NCI-H1930 (cell line): ENCODE results near the gene WFDC8.
A peak's percentile ranks its signal among the peaks of the same experiment; 100 is the strongest.
"Not testable (repeated sequence)": the region's sequence is repeated elsewhere in the genome, so short reads cannot be mapped to it uniquely, and the experiment has no call there.

Experiments
- DNase-seq, 2 experiments: peaks; one replicate each; lab custom pipeline; 2025; lab: John Stamatoyannopoulos, UW

Gene WFDC8

DNA sequence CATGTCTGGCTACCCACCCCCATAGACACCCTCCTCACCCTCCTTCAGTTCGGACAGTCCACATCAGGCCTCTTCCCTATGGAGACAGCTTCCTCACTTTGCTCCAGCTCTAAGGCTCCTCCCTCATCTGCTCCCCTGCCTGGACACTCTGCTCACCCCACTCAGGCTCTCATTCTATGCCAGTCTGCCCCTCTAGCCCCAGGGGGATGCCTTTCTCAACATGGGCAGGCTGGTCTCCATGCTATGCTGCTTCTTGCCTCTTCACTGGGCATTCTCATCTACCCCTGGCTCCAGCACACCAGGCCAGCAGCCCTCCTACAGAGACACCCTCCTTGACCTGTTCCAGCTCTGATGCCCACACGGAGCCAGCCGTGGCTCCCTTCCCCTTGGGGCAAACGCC, at the start of gene WFDC8:
Gene WFDC8 (minus strand): TSS at position 101 of the 400 bp plus-strand sequence. CDS start 37 bp downstream, at position 64.
- no peak for DNase-seq

GRCh38 chr20:45626540-45626939, 47.5 kb upstream of the WFDC8 start:
- DNase-seq, result no peak

DNA sequence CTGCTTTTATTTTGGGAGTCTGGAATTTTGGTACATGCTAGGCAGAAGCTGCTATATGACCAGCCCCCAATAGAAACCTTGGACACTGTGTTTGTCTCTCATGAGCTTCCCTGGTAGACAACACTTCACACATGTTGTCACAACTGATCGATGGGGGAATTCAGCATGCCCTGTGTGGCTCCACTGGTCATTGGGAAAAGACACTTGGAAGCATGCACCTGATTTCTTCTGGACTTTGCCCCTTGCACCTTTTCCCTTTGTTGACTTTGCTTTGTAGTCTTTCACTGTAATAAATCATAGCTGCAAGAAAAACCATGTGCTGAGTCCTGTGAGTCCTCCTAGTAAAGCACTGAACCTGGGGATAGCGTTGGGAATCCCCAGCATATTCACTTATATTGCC, 42.5 kb upstream of the WFDC8 start:
- DNase-seq, result no peak

DNA sequence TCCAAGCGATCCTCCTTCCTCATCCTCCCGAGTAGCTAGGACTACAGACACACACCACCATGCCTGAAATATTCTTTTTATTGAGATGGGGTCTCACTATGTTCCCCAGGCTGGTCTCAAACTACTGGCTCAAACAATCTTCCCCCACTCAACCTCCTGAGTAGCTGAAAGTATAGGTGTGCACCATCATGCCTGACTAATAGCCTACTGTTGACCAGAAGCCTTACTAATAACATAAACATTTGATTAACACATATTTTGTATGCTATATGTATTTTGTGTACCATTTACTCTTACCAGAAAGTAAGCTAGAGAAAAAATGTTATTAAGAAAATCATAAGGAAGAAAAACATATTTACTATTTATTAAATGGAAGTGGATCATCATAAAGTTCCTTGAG, 38.5 kb upstream of the WFDC8 start:
- no peak for DNase-seq

- DNase-seq, result no peak
Observed at GRCh38 chr20:45612314-45612713, 33.2 kb upstream of the WFDC8 start.

DNA sequence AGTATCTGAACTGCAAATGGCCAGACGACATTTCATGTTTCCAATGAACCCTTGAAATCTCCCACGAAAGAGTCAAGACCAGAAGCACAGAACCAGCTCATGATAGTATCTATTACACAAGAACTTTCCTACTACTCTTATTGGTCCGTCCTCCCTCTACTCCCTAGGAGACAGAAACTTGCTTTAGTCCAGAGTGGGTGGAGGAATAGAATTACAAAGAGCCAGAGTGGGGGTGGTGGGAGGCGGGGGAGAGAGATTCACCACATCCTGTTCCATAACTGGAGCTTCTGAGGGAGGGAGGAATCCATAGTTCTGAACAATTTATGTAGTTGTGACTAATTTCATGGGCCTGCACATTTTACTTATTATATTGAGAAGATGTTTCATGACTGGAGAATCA, 32.0 kb upstream of the WFDC8 start:
- no peak for DNase-seq

DNA sequence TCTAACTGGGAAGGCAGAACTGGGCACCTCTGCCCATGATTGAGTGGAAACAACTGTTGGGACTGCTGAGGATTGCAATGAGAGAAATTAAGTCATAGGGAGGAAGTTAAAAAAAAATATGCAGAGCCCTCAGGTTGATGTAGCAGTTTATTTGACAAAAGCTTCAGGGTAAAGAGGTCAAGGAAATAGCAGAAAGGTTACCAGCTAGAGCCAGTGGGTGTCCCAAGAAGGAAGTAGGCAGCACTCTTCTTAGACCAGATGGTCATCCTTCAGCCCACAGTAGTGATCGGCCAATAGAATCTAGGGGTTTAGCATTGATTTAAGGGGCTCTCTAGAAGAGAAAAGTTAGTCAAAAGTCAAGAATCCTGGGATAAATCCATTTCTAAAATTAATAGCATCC, 28.7 kb upstream of the WFDC8 start:
- DNase-seq, result no peak

DNA sequence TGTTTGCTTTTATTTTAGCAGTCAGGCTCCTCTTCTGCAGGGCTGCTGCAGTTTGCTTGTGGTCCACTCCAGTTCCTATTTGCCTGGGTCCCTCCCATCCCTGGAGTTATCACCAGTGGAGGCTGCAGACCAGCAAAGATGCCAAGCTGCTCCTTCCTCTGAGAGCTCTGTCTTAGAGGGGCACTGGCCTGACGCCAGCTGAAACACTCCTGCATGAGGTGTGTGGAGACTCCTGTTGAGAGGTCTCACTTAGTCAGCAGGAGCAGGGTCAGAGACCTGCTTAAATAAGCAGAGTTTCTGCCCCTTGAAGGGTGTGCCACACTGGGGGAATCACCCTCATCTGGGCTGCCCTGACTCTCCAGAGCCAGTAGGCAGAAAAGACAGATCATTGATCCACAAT, 16.2 kb upstream of the WFDC8 start:
- no peak for DNase-seq

DNA sequence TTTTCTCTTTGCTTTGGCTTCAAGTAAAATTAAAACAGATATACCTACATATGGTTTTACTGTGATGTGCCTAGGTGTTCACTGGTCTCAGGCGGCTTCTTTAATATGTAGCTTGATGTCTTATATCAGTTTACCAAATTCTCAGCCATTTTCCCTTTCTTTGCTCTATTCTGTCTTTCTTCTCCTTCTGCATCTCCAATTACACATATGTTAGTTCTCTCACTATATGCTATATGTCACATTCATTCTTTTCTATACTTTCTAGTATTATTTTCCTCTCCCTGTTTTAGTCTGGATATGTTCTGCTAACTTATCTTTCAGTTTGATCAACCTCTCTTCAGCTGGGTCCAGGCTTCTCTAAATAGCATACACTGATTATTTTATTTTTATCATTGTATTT, 14.4 kb upstream of the WFDC8 start:
- DNase-seq, result no peak

- DNase-seq, result peak; percentile 19 to 38
Observed at GRCh38 chr20:45592574-45593189, 13.6 kb upstream of the WFDC8 start.

DNA sequence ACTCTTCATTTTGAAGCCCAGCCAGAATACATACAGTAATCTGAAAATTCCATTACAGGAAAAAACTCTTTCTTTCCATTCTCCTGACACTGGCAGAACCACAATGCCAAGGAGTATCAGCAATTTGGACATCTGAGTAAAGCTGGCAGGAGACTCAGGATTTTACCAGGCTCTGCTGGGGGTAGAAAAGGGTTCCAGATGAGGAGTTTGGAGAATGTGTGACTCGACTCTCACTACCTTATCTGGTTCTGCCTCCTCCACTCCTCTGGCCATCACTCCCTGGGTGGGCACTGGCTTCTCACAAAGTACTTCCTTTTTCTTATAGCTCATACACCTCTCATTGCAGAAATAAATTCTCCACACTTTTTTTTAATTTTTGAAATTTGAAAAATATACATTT, 10.6 kb upstream of the WFDC8 start:
- no peak for DNase-seq

- DNase-seq, result no peak
Observed at GRCh38 chr20:45588800-45589199, 9.7 kb upstream of the WFDC8 start.

DNA sequence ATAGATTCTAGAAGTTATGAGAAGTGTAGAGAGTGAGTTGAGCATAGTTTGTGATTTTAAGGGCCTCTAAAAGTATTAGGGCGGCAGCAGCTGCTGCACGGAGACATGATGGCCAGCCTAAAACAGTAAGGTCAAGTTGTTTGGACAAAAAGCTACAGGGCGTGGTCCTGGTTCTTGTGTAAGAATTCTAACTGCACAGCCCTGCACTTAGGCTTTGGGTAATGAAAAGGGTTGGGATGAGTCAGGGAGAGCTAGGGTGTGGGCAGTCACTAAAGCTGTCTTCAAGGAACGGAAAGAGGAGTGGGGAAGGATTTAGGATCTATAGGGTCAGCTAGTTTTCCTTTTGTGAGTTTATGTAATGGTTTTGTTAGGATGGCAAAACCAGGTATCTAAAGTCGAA, 6.9 kb upstream of the WFDC8 start:
- DNase-seq, result not testable (repeated sequence)

GRCh38 chr20:45584294-45584693, 5.2 kb upstream of the WFDC8 start:
- not testable (repeated sequence) for DNase-seq

- DNase-seq, result no peak
Observed at GRCh38 chr20:45583502-45583901, 4.4 kb upstream of the WFDC8 start.

DNA sequence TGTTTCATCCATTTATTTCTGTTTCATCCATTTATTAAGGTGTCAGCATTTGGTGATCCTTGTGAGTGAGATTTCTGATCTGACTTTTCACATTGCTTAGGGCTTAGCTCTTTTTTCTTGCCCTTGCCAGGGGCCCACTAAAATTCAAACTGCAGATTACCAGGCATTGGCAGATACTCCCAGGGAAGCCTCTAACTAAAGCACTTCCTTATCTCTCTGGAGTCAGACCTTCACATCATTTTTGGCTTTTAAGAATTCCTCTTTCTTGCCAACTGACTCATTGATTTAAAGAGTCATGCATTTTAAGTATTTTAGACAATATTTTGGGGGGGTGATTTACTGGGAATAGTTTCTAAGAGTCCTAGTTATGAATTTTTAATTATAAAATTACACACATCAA, 2.6 kb upstream of the WFDC8 start:
- DNase-seq, result no peak

GRCh38 chr20:45578231-45578630, 853 bp downstream of the WFDC8 start:
- DNase-seq, result no peak

DNA sequence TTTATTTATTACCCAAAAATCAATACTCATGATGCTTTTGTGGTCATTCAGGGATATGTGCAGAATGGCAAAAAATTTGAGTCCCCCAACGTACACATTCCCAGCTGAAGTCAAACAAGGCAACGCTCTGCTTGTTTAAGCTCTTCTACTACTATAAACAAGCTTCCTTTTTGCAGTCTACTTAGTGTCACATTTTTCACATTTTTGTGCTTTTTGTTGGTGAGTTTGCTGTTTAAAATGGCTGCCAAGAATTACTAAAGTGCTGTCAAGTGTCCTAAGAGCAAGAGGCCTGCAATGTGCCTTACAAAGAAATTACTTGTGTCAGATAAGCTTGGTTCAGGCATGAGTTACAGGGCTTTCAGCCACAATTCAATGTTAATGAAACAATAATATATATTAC, 2.1 kb downstream of the WFDC8 start:
- DNase-seq, result no peak

GRCh38 chr20:45575931-45576330, 3.2 kb downstream of the WFDC8 start:
- no peak for DNase-seq

- DNase-seq, result not testable (repeated sequence)
Observed at GRCh38 chr20:45569650-45570049, 9.4 kb downstream of the WFDC8 start.

- no peak for DNase-seq
Observed at GRCh38 chr20:45564760-45565276, 14.3 kb downstream of the WFDC8 start.

DNA sequence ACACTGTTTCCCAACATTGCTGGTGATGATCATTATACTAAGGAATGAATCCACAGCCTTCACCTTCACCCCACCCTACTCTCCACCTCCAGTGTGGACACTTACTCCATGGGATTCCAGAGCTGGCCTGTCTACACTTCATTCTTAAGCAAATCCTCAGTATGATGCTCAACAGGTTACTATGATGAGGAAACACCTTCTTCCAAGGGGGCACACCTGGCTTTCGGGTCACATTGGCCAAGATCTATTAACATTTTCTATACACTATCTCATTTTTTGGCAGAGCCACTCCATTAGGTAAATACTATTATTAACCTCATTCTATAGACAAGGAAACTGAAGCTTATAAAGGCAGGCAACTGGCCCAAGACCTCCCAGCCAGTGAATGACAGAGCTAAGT, 23.9 kb downstream of the WFDC8 start:
- DNase-seq, result no peak

DNA sequence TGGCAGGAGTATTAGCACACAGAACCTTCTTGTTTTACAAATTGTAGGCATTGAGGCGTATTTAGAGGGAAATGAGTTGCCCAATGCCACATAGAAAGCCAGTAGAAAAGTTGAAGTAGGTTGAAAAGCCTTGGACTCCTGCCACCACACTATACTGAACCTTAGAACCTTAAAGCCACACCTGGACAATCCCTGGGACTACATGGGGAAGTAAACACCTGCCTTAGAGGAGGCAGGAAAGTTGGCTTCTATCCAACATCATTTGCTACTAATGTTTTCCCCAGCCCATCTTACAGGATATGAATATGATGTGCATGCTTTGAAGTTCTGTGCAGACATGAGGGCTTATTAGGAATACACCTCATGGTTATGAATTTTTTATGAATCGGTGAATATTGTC, 26.6 kb downstream of the WFDC8 start:
- DNase-seq, result no peak

GRCh38 chr20:45550765-45551164, 28.3 kb downstream of the WFDC8 start:
- no peak for DNase-seq
